GM19438 (cell line): ENCODE data around the gene PIRT.

Source experiments
- ATAC-seq: cut with Tn5 transposase; IDR thresholded peaks from one replicate; pipeline ENCODE4 v1.9.1; 2021; ENCODE audit warnings: low read depth; ENCODE audit not compliant: unreplicated experiment

PIRT gene

GRCh38 chr17:10824874-10825273 lies 13.0 kb downstream of the PIRT start:
- ATAC-seq: no peak

- no peak for ATAC-seq
Observed at GRCh38 chr17:10821770-10822169, 16.1 kb downstream of the PIRT start.

GRCh38 chr17:10821054-10821453 lies 16.8 kb downstream of the PIRT start:
- no peak for ATAC-seq

GRCh38 chr17:10815319-10815718 lies 22.6 kb downstream of the PIRT start:
- ATAC-seq: no peak

GRCh38 chr17:10814075-10814474 lies 23.8 kb downstream of the PIRT start:
- ATAC-seq: no peak

- ATAC-seq: no peak
Observed at GRCh38 chr17:10812674-10813073, 25.2 kb downstream of the PIRT start.

GRCh38 chr17:10809605-10810004 lies 28.3 kb downstream of the PIRT start:
- no peak for ATAC-seq

GRCh38 chr17:10807704-10808128 lies 30.2 kb downstream of the PIRT start:
- no peak for ATAC-seq

- no peak for ATAC-seq
Observed at GRCh38 chr17:10806545-10807262, 31.2 kb downstream of the PIRT start.

GRCh38 chr17:10805911-10806310 lies 32.0 kb downstream of the PIRT start:
- no peak for ATAC-seq

- no peak for ATAC-seq
Observed at GRCh38 chr17:10804546-10804945, 33.3 kb downstream of the PIRT start.

- ATAC-seq: no peak
Observed at GRCh38 chr17:10803830-10804475, 33.9 kb downstream of the PIRT start, which contains the start of gene TMEM238L. Gene TMEM238L, minus strand, starts transcription at chr17:10804099. Its CDS starts 136 bp downstream, at chr17:10803963.

- no peak for ATAC-seq
Observed at GRCh38 chr17:10803350-10803749, 34.5 kb downstream of the PIRT start.

- ATAC-seq: no peak
Observed at GRCh38 chr17:10802496-10803284, 35.2 kb downstream of the PIRT start.

GRCh38 chr17:10799407-10799806 lies 38.5 kb downstream of the PIRT start:
- ATAC-seq: no peak

GRCh38 chr17:10798910-10799309 lies 39.0 kb downstream of the PIRT start:
- no peak for ATAC-seq

GRCh38 chr17:10798332-10798749 lies 39.5 kb downstream of the PIRT start:
- ATAC-seq: no peak

GRCh38 chr17:10797476-10798328 lies 40.2 kb downstream of the PIRT start:
- no peak for ATAC-seq

- ATAC-seq: no peak
Observed at GRCh38 chr17:10793816-10794215, 44.1 kb downstream of the PIRT start.

GRCh38 chr17:10793256-10793655 lies 44.6 kb downstream of the PIRT start:
- no peak for ATAC-seq
